IPS-NIHi11 (cell line): Measurements from ENCODE around the gene GALNT10.
A peak's percentile ranks its signal among the peaks of the same experiment; 100 is the strongest.

ENCODE experiments used
- DNase-seq: peaks from one replicate; pipeline ENCODE4 v3.0.0; 2012; ENCODE audit warnings: mixed read lengths, low spot score

GALNT10 gene

GRCh38 chr5:154267516-154267915 is 77.0 kb downstream of the GALNT10 start:
- DNase-seq, result no peak

GRCh38 chr5:154268073-154268472 is 77.5 kb downstream of the GALNT10 start:
- no peak for DNase-seq

DNA sequence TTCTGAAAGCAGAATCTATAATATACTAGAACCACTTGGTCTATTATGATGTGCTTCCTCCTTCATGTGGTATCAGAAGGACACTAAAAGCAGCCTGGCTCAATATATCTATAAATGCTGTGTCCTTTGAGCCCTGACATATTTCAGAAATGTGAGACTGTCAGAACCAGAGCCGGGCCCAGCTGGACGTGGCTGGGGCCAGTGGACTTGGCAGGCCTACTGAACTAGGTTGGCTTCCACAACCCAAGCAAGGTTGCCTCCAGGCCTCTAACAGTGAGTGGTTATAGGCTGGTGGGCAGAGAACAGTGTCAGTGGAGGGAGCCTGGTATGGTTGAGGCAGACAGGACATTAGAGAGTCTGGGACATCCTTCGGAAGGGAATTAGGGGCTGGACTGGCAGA is 78.9 kb downstream of the GALNT10 start:
- DNase-seq, result no peak

DNA sequence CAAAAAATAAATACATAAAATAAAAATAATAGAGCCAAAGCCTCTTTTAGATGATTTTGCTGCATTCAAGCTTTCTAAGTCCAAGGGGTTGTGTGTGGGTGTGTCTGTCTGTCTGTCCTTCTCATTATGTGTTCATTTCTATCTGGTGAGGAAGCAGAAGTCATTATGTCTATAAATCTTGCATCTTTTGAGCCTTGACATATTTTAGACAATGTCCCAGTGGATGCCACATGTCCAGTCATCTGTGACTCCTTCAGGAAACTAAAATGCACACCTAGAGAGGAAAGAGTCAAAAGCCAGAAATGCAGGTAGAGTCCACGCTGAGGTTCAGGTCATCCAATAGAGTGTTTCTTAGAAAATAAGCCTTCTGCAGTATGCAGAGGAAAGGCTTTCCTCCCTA is 80.9 kb downstream of the GALNT10 start:
- DNase-seq, result no peak

GRCh38 chr5:154271936-154272514 is 81.5 kb downstream of the GALNT10 start:
- DNase-seq, result no peak

GRCh38 chr5:154273028-154273617 is 82.6 kb downstream of the GALNT10 start:
- peak; percentile 38 for DNase-seq

DNA sequence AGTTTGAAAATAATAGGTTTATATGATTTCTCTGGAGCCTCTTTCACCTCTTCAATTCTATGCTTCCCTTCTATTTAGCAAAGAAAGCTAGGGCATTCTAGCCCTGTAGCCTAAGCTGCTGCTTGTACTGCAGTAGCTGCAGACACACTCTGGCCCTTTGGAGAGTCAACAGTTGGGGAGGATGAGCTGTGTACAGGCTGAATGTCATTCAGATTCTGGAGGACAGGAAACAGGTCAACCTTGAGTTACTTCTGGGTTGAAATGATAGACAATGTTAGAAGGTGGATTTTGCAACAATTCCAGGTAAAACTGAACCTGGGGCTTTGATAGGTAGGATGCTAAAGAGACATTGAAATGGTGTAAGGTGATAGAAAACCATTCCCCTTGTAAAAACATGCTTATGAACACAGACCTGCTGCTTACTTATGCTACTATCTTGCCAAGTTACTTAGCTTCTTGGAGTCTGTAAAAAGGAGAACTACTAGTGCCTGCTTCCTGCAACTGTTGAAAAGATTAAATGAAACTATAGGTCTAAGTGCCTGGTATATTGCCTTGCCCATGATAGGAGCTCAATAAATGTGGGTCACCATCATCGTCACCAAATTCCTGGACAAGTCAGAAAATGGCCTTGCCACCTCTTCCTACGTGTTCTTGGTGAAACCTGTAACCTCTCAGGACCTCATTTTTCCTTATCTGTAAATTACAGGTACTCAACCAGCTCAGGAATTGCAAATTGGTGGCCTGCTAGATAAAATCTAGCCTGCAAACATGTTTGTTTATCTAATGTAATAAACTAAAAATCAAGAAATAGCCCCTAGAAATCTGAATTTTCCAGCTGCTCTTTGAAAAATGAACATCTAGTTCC is 83.7 kb downstream of the GALNT10 start:
- no peak for DNase-seq

- no peak for DNase-seq
These were observed 84.3 kb downstream of the GALNT10 start for GRCh38 chr5:154274828-154275185.

DNA sequence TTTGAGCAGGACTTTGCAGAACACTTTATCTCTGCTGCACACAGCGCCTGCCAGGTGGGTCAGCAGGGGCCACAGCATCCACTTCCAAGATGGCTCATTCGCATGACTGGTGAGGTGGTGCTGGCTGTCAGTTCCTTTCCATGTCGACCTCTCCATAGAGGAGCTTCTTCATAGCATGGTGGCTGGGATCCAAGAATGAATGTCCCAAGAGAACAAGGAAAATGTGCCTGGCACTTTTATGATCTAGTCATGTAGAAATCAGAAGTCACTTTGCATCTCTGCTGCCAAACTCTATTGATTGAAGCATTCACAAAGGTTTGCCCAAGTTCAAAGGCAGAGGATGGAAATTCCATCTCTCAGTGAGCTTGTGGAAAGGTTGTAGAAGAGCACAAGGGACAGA is 85.0 kb downstream of the GALNT10 start:
- no peak for DNase-seq

GRCh38 chr5:154276261-154276972 is 85.9 kb downstream of the GALNT10 start:
- DNase-seq, result no peak

GRCh38 chr5:154276973-154277331 is 86.4 kb downstream of the GALNT10 start:
- DNase-seq, result no peak

DNA sequence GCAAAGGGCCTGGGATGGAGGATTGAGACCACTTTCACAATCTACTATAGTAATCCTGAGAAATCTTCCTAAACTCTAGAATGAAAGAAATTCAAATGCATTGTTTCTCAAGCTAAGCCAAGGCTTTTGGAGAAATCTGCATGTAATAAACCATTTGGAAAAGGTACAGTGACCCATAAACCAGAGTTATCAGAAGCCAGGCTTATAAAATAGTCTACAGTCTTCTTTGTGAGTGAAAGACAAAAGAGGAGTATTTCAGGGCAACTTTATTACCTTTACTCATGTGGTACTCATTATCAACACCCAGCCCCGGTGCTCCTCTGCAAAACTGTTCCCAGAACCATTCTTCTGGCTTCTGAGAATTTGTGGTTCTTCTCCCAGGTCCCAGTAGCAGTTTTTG is 87.0 kb downstream of the GALNT10 start:
- DNase-seq, result no peak

GRCh38 chr5:154278186-154278585 is 87.7 kb downstream of the GALNT10 start:
- DNase-seq, result no peak

- DNase-seq, result no peak
These were observed 88.4 kb downstream of the GALNT10 start for GRCh38 chr5:154278908-154279307.

DNA sequence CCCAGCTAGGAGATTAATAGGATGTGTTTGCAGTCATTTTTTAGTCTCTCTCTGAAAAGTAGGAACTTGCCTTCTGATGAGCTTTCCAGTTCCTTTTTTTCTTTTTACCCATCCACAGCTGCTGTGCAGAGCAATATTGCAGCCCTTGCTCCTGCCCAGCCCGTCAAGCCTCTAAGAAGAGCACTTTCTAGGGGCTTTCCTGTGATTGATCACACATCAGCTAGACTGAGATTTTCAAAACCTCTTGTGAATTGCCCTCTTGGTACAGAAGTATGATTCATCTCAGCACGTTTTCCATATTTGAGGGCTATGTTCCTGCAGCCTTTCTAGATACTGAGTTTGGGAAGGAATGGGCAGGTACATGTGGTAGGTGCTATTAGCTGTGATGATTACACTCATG is 93.9 kb downstream of the GALNT10 start:
- no peak for DNase-seq

DNA sequence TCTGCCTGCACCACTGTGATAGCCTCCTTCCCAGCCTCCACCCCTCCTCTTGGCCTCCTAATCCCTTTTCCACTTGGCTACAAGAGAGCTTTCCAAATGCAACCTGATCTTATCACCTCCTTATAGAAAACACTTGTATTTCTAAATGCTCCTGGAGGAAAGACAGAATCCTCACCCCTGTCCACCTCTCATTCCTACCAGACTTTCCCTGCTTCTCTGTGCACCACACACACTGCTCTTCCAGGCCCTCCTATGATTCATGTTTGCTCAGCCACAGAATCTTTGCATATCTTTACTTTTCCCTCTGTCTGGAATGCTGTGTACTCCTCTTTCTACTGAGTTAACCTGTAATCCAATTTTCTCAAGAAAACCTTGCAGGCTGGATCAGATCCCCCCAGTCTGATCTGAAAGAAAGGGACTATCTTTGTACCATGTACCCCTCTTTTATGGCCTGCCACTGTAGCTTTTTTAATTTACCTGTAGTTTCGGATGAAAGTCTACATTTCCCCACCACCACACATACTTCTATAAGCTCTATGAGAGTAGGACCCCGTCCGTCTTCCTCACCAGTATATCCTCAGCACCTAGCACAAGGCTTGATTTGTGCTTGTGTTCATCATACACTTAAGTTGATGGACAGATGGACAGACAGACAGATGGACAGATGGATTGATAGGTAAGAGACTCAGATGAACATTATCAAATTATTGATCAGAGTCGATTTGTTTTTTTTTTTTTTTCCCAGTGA is 95.3 kb downstream of the GALNT10 start:
- DNase-seq, result no peak

DNA sequence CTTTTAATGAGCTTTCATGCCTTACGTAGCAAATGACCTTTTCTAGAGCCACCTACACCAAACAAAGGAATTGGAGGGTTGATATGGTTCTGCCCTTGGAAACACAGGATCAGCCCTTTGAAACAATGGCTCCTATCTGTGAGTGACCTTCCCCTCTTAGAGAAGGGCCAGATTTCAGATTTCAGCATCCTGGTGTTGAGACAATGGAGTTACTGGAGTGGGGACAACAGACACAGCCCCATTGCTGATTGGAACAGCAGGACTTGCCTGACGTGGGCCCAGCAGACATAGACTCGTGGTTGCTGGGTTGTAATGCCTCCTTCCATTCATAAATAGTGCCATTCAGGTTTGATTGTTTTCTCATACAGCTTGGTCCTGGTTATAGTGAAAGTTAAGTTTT is 96.0 kb downstream of the GALNT10 start:
- DNase-seq, result no peak

- DNase-seq, result peak; percentile 33
These were observed 96.6 kb downstream of the GALNT10 start for GRCh38 chr5:154287136-154287535.

- no peak for DNase-seq
These were observed 97.6 kb downstream of the GALNT10 start for GRCh38 chr5:154288145-154288544.

DNA sequence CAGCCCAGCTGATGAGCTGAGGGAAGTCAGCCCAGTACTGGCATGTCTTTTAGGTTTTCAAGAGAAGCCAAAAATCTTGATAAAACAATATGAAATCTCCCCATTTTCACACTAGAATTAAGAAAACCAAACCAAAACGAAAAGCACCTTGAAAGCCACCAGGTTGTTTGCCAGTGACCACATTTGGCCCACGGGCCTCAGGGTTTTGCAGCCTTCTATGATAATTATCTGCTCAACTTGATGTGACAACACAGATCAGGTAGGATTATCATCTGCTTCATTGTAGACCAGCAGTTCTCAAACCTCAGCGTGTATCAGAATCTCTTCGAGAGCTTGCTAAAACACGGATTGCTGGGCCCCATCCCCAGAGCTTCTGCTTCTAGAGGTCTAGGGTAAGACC is 101.4 kb downstream of the GALNT10 start:
- no peak for DNase-seq

- no peak for DNase-seq
These were observed 102.7 kb downstream of the GALNT10 start for GRCh38 chr5:154293219-154293618.

DNA sequence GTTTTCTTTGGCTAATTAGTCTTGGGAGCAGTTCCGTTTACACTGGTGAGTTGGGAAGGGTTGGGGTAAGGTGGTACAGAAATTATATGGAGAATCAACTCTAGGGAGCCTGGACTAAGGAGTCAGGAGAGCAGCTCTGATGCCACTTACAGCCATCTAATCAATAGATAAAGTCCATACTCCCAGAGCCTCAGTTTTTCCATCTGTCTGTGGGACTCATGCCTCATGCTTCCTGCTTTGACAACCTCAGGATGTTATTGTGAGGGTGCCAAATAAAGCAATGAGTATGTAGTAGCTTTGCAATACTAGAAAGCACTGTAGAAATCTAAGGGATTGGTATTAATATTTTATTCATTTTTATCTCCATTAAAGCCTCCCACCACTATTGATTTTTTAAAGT is 105.0 kb downstream of the GALNT10 start:
- DNase-seq, result no peak
